ENCODE data around the gene SLC15A1.

The SLC15A1 gene

GRCh38 chr13:98658131-98658530 is 94.3 kb downstream of the SLC15A1 start:
- H3K27me3 ChIP-seq (ENCODE audit: insufficient read depth, insufficient read length): no peaks in the 10 kb centered on the region
- H3K4me3 ChIP-seq (ENCODE audit: insufficient read length, low read depth): no peak overlapping the region
- no peaks in the 10 kb centered on the region for H3K4me1 ChIP-seq (ENCODE audit: insufficient read depth, insufficient read length)
- no peak for TF ChIP-seq YY1 (IDR thresholded peaks at IDR 0.05; ENCODE audit: insufficient read depth, insufficient read length)
- peaks cover 8% of the 10 kb centered on the region; the same call in 1 of the 2 replicates for H3K9me3 ChIP-seq (ENCODE audit: insufficient read depth, low read length)
- H3K36me3 ChIP-seq (ENCODE audit: insufficient read depth, insufficient read length, low read length): no peaks in the 10 kb centered on the region
- no peak for DNase-seq (ENCODE audit: low read depth, low spot score)
- H3K9ac ChIP-seq (ENCODE audit: insufficient read length, low read depth): no peak overlapping the region

- no peak for TF ChIP-seq SUZ12 (IDR thresholded peaks at IDR 0.05; ENCODE audit: extremely low read depth, insufficient read depth, insufficient read length)
- TF ChIP-seq YY1 (IDR thresholded peaks at IDR 0.05; ENCODE audit: insufficient read depth, insufficient read length): no peak
- no peak for TF ChIP-seq ZNF274 (IDR thresholded peaks at IDR 0.05; ENCODE audit: low read depth, low read length)
- H3K9me3 ChIP-seq (ENCODE audit: insufficient read depth, low read length): peaks cover 8% of the 10 kb centered on the region; the same call in 1 of the 2 replicates
- no peak overlapping the region for H3K4me3 ChIP-seq (ENCODE audit: insufficient read length, low read depth)
- H3K36me3 ChIP-seq (ENCODE audit: insufficient read depth, insufficient read length, low read length): no peaks in the 10 kb centered on the region
- H3K27me3 ChIP-seq (ENCODE audit: insufficient read depth, insufficient read length): no peaks in the 10 kb centered on the region
- DNase-seq (ENCODE audit: low read depth, low spot score): no peak
- no peak overlapping the region for H3K9ac ChIP-seq (ENCODE audit: insufficient read length, low read depth)
- no peaks in the 10 kb centered on the region for H3K4me1 ChIP-seq (ENCODE audit: insufficient read depth, insufficient read length)
Observed at GRCh38 chr13:98657506-98658085, 94.9 kb downstream of the SLC15A1 start.

- peaks cover 8% of the 10 kb centered on the region; the same call in 1 of the 2 replicates for H3K9me3 ChIP-seq (ENCODE audit: insufficient read depth, low read length)
- H3K27me3 ChIP-seq (ENCODE audit: insufficient read depth, insufficient read length): no peaks in the 10 kb centered on the region
- no peak for TF ChIP-seq YY1 (IDR thresholded peaks at IDR 0.05; ENCODE audit: insufficient read depth, insufficient read length)
- DNase-seq (ENCODE audit: low read depth, low spot score): no peak
- H3K4me1 ChIP-seq (ENCODE audit: insufficient read depth, insufficient read length): no peaks in the 10 kb centered on the region
- H3K4me3 ChIP-seq (ENCODE audit: insufficient read length, low read depth): no peak overlapping the region
- H3K9ac ChIP-seq (ENCODE audit: insufficient read length, low read depth): no peak overlapping the region
- H3K36me3 ChIP-seq (ENCODE audit: insufficient read depth, insufficient read length, low read length): no peaks in the 10 kb centered on the region
Observed at GRCh38 chr13:98656223-98656622, 96.2 kb downstream of the SLC15A1 start.

GRCh38 chr13:98653463-98653985 is 98.9 kb downstream of the SLC15A1 start:
- peak; percentile 81 for DNase-seq (ENCODE audit: low read depth, low spot score)

GRCh38 chr13:98652721-98653462 is 99.6 kb downstream of the SLC15A1 start:
- no peak for DNase-seq (ENCODE audit: low read depth, low spot score)
- no peaks in the 10 kb centered on the region for H3K36me3 ChIP-seq (ENCODE audit: insufficient read depth, insufficient read length, low read length)
- H3K4me1 ChIP-seq (ENCODE audit: insufficient read depth, insufficient read length): no peaks in the 10 kb centered on the region
- no peaks in the 10 kb centered on the region for H3K27me3 ChIP-seq (ENCODE audit: insufficient read depth, insufficient read length)
- H3K4me3 ChIP-seq (ENCODE audit: insufficient read length, low read depth): no peak overlapping the region
- TF ChIP-seq ZNF274 (IDR thresholded peaks at IDR 0.05; ENCODE audit: low read depth, low read length): no peak
- TF ChIP-seq SUZ12 (IDR thresholded peaks at IDR 0.05; ENCODE audit: extremely low read depth, insufficient read depth, insufficient read length): no peak
- TF ChIP-seq YY1 (IDR thresholded peaks at IDR 0.05; ENCODE audit: insufficient read depth, insufficient read length): no peak
- no peak overlapping the region for H3K9ac ChIP-seq (ENCODE audit: insufficient read length, low read depth)
- no peaks in the 10 kb centered on the region for H3K9me3 ChIP-seq (ENCODE audit: insufficient read depth, low read length)

More at GRCh38 chr13:98653463-98653985, 98.9 kb downstream of the SLC15A1 start:
- Histone ChIP-seq H3K9me3 (ENCODE audit: insufficient read depth, low read length) (no peaks in the 10 kb centered on the region), H3K27me3 (ENCODE audit: insufficient read depth, insufficient read length) (no peaks in the 10 kb centered on the region), H3K9ac (ENCODE audit: insufficient read length, low read depth) (no peak overlapping the region), H3K4me1 (ENCODE audit: insufficient read depth, insufficient read length) (no peaks in the 10 kb centered on the region), H3K36me3 (ENCODE audit: insufficient read depth, insufficient read length, low read length) (no peaks in the 10 kb centered on the region), H3K4me3 (ENCODE audit: insufficient read length, low read depth) (no peak overlapping the region)
- TF ChIP-seq YY1 (IDR thresholded peaks at IDR 0.05; ENCODE audit: insufficient read depth, insufficient read length) (no peak), ZNF274 (IDR thresholded peaks at IDR 0.05; ENCODE audit: low read depth, low read length) (no peak), SUZ12 (IDR thresholded peaks at IDR 0.05; ENCODE audit: extremely low read depth, insufficient read depth, insufficient read length) (no peak)

GRCh38 chr13:98652276-98652675 is 100.2 kb downstream of the SLC15A1 start:
- Histone ChIP-seq H3K9me3 (ENCODE audit: insufficient read depth, low read length) (no peaks in the 10 kb centered on the region), H3K36me3 (ENCODE audit: insufficient read depth, insufficient read length, low read length) (no peaks in the 10 kb centered on the region), H3K4me1 (ENCODE audit: insufficient read depth, insufficient read length) (no peaks in the 10 kb centered on the region), H3K27me3 (ENCODE audit: insufficient read depth, insufficient read length) (no peaks in the 10 kb centered on the region), H3K9ac (ENCODE audit: insufficient read length, low read depth) (no peak overlapping the region), H3K4me3 (ENCODE audit: insufficient read length, low read depth) (no peak overlapping the region)
- TF ChIP-seq YY1 (IDR thresholded peaks at IDR 0.05; ENCODE audit: insufficient read depth, insufficient read length): no peak
- DNase-seq (ENCODE audit: low read depth, low spot score): no peak

GRCh38 chr13:98651744-98652143 is 100.7 kb downstream of the SLC15A1 start:
- Histone ChIP-seq H3K9me3 (ENCODE audit: insufficient read depth, low read length) (no peaks in the 10 kb centered on the region), H3K4me1 (ENCODE audit: insufficient read depth, insufficient read length) (no peaks in the 10 kb centered on the region), H3K27me3 (ENCODE audit: insufficient read depth, insufficient read length) (no peaks in the 10 kb centered on the region), H3K9ac (ENCODE audit: insufficient read length, low read depth) (no peak overlapping the region), H3K36me3 (ENCODE audit: insufficient read depth, insufficient read length, low read length) (no peaks in the 10 kb centered on the region), H3K4me3 (ENCODE audit: insufficient read length, low read depth) (no peak overlapping the region)
- TF ChIP-seq YY1 (IDR thresholded peaks at IDR 0.05; ENCODE audit: insufficient read depth, insufficient read length) (no peak), SUZ12 (IDR thresholded peaks at IDR 0.05; ENCODE audit: extremely low read depth, insufficient read depth, insufficient read length) (no peak), ZNF274 (IDR thresholded peaks at IDR 0.05; ENCODE audit: low read depth, low read length) (no peak)
- no peak for DNase-seq (ENCODE audit: low read depth, low spot score)

Measured in NT2/D1 (cell line).